HG03354 (cell line): Measurements from ENCODE around the gene SH2B3.

ENCODE experiments used
- ATAC-seq: cut with Tn5 transposase; IDR thresholded peaks from one replicate; pipeline ENCODE4 v1.9.1; 2021; ENCODE audit warnings: mild to moderate bottlenecking; ENCODE audit not compliant: unreplicated experiment, poor library complexity, severe bottlenecking

Gene SH2B3

DNA sequence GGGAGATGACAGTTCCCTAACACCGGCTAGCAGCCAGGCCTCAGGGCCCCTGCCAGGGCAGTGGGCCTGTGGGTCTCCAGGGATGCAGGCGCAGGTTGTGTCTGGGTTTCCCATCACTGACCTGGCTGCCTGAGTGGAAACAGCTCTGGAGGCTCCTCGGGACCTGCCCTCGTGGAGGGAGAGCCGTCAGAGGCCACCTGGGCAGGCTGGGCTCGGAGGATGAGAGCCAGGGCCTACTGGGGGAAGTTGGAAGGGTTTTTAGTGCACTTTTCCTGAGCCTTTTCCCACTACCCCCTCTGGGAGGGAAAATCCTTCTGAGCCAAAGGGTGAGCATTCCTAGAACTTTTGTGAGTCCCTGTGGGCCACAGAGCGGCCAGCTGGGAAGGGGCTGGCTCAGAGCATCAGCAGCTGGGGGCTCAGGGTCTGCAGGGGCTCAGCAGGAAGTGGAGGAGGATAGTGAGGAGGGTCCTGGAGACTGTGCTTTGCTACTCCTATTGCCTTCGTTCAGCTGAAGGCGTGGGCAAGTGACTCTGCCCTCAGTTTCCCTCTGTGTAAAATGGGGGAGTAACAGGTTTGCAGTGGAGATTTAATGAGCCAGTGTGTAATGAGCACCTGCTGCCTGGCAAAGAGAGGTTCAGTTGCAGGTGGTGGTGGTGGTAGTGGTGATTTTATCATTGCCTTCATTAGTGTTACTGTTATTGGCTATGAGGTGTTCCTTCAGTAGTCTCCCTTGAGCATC lies 1.8 kb downstream of the SH2B3 start:
- ATAC-seq, result no peak

- ATAC-seq, result no peak
Observed at GRCh38 chr12:111408116-111408440, 2.4 kb downstream of the SH2B3 start.

DNA sequence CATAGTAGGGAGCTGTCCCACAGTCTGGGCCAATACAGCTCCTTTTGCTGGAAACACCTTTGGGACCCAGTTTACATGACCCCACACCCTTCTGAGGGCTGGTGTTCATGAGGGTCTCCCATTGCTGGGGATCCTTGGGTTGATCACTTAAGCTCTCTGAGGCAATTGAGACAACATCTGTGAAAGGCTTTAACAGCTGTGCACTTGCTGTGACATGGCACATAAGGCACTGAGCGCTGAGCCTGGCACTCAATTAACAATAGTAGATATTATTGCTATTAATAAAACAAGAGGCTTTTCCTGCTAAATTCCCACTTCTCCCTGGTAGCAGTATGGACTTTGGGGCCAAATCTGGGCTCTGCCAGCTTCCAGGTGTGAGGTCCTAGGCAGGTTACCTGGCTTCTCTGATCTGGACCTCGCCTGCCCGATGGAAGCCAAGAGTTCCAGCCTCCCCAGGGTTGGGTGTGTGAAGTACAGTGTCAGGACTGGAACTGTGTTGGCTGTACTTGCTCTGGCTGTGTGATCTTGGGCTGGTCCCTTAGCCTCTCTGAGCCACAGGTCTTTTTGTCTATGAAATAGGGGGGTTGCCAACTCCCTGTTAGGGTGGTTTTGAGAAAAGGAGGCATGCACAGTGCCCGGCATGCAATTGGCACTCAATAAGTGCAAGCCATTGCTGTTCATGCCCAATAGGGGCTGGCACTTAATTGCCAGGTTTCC lies 3.1 kb downstream of the SH2B3 start:
- ATAC-seq, result no peak

DNA sequence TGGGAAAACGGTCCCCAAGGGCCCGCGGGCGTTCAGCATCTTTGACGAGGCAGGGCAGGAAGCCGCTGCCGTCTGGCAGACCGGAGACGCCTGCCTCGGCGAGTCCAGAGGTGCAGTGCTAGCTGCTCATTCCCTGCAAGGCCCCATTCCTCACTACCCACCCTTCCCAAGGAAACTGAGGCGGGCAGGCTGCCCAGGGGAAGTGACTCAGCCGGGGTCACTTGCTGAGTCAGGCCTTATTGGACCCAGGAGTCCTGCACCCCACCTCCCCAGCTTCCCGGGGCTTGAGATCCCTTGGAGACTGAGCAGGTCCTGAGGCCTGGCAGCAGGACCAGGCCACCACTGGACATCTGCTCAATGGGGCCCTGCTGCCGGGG lies 3.7 kb downstream of the SH2B3 start:
- ATAC-seq, result no peak

GRCh38 chr12:111409780-111410430 lies 4.2 kb downstream of the SH2B3 start:
- ATAC-seq, result no peak

DNA sequence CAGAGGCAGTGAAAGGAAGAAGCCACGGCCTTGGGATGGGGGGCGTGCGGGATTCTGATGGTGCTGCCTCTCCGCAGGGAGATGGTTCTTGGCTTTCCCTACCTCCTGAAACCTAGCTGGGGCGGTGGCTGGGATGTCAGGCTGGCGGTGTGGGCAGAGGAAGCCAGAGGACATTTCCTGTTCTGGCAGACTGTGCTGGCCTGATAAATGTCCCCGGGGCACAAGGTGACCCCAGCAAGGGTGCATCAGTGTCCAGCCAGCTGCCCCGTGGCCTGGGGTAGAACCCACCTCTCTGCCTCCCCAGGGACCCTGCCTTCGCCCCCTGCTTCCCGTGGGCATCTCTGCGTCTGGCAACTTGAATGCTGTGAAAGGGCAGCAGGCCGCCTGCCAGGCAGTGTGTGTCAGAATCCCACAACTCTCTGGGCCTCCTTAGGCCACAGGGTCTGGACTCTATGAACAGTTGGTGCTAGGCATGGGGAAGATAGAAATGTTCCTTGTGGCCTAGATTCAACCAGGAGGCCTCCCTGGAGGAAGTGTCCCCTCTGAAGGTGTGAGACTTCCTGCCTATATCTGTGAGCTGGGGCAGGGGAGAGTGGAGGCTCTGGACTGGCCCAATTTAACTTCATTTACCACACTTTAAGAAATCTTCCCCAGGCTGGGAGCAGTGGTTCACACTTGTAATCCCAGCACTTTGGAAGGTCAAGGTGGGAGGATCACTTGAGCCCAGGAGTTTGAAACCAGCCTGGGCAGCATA lies 4.9 kb downstream of the SH2B3 start:
- no peak for ATAC-seq

GRCh38 chr12:111411185-111411764 lies 5.6 kb downstream of the SH2B3 start:
- ATAC-seq, result no peak

DNA sequence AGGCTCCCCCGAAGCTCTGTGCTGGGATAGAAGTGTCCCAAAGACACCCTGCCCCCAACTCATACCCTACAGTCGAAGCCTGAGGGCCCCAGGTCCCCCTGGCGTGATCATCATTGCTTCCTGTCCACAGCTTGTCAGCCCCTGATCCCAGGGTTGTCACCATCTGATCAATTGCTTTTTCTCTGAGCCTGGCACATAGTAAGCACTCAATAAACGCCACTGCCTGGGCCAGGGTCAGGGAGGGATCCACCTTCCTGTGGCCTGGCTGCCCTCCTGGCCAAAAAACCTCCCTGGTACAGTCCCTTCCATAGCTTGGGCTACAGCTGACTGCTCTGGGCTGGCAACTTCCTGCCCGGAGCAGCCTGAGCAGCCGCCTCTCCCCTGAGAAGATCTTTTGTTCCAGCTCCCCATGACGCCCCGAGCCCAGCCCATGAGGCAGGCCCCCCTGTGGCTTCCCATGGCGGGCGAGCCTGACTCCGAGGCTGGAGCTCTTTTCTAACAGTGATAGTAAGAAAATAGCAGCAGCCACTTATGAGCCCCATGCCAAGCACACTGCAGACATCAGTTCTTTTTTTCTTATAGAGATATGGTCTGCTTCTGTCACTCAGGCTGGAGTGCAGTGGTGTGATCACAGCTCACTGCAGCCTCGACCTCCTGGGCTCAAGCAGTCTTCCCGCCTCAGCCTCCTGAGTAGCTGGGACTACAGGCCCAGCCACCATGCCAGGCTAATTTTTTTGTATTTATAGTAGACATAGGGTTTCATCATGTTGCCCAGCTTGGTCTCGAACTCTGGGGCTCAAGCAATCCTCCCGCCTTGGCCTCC lies 6.5 kb downstream of the SH2B3 start:
- no peak for ATAC-seq

DNA sequence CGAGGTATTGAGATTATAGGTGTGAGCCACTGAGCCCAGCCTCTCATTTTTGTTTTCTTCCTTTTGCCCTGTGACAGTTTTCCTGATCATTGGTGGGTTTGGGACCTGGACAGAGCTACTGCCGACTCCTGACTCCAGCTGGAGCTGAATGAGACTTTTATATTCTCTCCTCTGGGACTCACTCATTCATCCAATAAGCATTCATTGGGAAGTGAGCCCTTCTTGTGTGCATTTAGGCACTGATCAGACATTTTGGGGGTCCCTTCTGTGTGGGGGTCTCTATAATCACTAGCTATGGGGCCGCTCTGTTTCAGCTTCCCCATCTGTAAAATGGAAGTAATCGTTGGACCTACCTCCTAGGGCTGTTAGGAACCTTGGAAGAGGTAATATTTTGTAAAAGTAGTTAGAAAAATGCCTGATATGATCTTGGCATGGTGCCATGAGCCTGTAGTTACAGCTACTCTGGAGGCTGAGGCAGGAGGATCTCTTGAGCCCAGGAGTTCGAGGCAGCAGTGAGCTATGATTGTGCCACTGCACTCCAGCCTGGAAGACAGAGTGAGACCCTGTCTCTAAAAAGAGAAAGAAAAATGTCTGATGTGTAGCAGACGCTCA lies 7.2 kb downstream of the SH2B3 start:
- ATAC-seq, result no peak

- ATAC-seq, result no peak
Observed at GRCh38 chr12:111413442-111414086, 7.8 kb downstream of the SH2B3 start.

DNA sequence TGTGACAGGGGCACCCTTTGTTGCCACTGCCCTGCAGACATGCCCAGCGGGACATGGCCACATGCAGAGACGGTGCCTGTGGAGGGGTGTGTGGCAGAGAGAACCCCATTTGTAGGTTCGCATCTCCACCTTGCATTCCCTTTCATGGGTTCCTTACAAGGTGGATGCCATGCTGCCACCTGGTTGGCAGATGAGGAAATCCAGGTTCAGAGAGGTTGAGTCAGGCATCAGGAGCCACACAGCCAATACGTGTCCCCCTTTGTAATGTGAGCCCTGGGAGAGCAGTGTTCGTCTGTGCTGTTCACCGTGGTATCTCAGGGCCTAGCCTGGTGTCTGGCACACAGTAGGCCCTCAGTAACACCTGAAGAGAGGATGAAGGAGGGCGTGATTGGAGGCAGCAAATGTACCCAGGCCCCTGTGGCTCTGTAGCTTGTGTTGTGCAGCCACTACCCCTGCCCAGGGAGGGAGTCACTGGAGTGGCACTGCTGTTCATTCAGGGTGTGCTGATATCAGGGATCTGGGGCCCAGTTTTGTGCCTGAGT lies 9.1 kb downstream of the SH2B3 start:
- no peak for ATAC-seq

GRCh38 chr12:111417290-111417689 lies 11.6 kb downstream of the SH2B3 start:
- ATAC-seq, result no peak

GRCh38 chr12:111417784-111418593 lies 12.3 kb downstream of the SH2B3 start:
- ATAC-seq, result no peak

DNA sequence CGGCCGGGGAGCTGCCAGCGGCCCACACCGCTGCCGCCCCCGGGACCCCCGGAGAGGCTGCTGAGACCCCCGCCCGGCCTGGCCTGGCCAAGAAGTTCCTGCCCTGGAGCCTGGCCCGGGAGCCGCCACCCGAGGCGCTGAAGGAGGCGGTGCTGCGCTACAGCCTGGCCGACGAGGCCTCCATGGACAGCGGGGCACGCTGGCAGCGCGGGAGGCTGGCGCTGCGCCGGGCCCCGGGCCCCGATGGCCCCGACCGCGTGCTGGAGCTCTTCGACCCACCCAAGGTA lies 12.8 kb downstream of the SH2B3 start:
- no peak for ATAC-seq

- ATAC-seq, result no peak
Observed at GRCh38 chr12:111419784-111420183, 14.1 kb downstream of the SH2B3 start.

DNA sequence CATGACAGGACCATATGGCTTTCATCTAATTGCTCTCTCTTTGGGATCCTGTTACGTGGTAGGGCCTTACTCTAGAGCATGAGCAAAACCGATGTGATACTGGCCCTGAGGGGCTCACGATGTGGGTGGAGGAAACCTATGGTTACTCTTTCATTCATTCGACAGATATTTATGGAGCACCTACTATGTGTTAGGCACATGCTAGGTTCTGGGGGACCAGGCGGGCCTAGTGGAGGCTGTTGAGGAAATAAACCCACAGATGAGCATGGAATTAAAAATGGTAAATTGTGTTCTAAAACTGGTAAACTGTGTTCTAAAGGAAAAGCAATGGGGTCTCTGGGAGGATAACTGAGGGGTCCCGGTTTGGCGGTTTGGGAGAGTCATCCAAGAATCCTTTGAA lies 14.8 kb downstream of the SH2B3 start:
- no peak for ATAC-seq

DNA sequence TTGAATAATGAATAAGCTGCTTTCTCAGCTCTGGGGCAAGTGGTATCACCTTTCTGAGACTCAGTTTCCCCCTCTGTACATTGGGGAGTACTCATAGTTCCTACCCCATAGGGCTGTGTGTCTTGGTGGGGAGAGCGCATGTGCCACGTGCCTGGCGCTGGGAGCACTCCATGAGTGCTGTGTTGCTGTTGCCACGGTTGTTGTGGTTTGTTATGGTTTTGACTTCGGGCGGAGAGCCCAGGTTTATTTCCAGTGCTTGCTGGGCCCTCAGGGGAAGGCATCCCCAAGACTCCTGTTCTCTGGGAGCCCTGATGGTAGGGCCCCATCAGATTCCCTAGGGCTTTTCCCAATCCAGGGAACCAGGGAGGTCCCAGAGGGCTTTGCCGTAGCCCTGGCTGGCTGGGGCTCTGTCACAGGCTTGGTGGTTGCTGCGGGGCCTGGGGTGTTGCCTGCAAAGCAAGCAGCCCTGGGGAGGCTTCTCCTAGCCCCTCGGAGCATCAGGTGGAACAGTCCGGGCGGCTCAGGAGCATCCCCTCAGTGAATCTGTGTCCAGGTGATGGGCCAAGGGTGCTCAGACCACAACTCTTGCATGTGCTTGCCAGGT lies 18.6 kb downstream of the SH2B3 start:
- no peak for ATAC-seq
